Keratinocyte (primary cell): Measurements from ENCODE around the gene ATAD3A.
"Not testable (repeated sequence)": the region's sequence is repeated elsewhere in the genome, so short reads cannot be mapped to it uniquely, and the experiment has no call there.

Source experiments
- CTCF ChIP-seq, 3 experiments: IDR thresholded peaks in 1 of 3; conservative IDR thresholded peaks in 1 of 3; optimal IDR thresholded peaks in 1 of 3; 2 replicates in 2 of 3; 3 replicates in 1 of 3; pipeline versions ENCODE3 to v1.5.1; 2011; ENCODE audit warnings: low read length in 3 of 3, mild to moderate bottlenecking in 3 of 3, moderate library complexity in 2 of 3, control low read depth in 1 of 3, inconsistent platforms in 1 of 3; ENCODE audit not compliant: insufficient read depth in 2 of 3; ENCODE audit errors: extremely low read depth in 1 of 3
- EZH2 ChIP-seq: IDR thresholded peaks from one replicate; pipeline ENCODE4 v1.6.1; 2012; ENCODE audit warnings: inconsistent platforms, mild to moderate bottlenecking, low read length, moderate library complexity

- peak; percentile 45 to 66 (median 58) for TF ChIP-seq CTCF (optimal IDR thresholded peaks at IDR 0.05 in 1 of 3, IDR thresholded peaks at IDR 0.05 in 1 of 3, conservative IDR thresholded peaks at IDR 0.05 in 1 of 3; ENCODE audit: extremely low read depth in 1 of 3, insufficient read depth in 2 of 3, low read length in 3 of 3)
- TF ChIP-seq EZH2, result not testable (repeated sequence)
These were observed 7.1 kb upstream of the ATAD3A start for GRCh38 chr1:1504777-1505365.
